HG03520 (cell line): Measurements from ENCODE around the gene OBSL1.

Source experiments
- ATAC-seq: cut with Tn5 transposase; IDR thresholded peaks from one replicate; pipeline ENCODE4 v1.9.1; 2021; ENCODE audit warnings: mild to moderate bottlenecking, moderate library complexity; ENCODE audit not compliant: unreplicated experiment

Gene OBSL1

GRCh38 chr2:219571311-219572236 lies at the start of gene OBSL1:
OBSL1 (minus strand) TSS chr2:219571539; CDS start chr2:219571232, 307 bp downstream.
- ATAC-seq = no peak

GRCh38 chr2:219620546-219620945 lies 49.2 kb upstream of the OBSL1 start:
- no peak for ATAC-seq

- no peak for ATAC-seq
Measured at GRCh38 chr2:219619235-219619634, 47.9 kb upstream of the OBSL1 start.

GRCh38 chr2:219618733-219619122 lies 47.4 kb upstream of the OBSL1 start:
- no peak for ATAC-seq

GRCh38 chr2:219616550-219616949 lies 45.2 kb upstream of the OBSL1 start:
- no peak for ATAC-seq

GRCh38 chr2:219615894-219616293 lies 44.6 kb upstream of the OBSL1 start:
- ATAC-seq = no peak

GRCh38 chr2:219615036-219615435 lies 43.7 kb upstream of the OBSL1 start:
- no peak for ATAC-seq

GRCh38 chr2:219614076-219614860 lies 42.9 kb upstream of the OBSL1 start:
- no peak for ATAC-seq

- no peak for ATAC-seq
Measured at GRCh38 chr2:219613461-219614070, 42.2 kb upstream of the OBSL1 start.

GRCh38 chr2:219612577-219613286 lies 41.4 kb upstream of the OBSL1 start:
- no peak for ATAC-seq

- no peak for ATAC-seq
Measured at GRCh38 chr2:219611866-219612576, 40.7 kb upstream of the OBSL1 start.

GRCh38 chr2:219611306-219611705 lies 40.0 kb upstream of the OBSL1 start:
- no peak for ATAC-seq

GRCh38 chr2:219609149-219609750 lies 37.9 kb upstream of the OBSL1 start:
- ATAC-seq = no peak

- no peak for ATAC-seq
Measured at GRCh38 chr2:219608399-219608964, 37.1 kb upstream of the OBSL1 start.

GRCh38 chr2:219607931-219608330 lies 36.6 kb upstream of the OBSL1 start:
- ATAC-seq = no peak

- no peak for ATAC-seq
Measured at GRCh38 chr2:219605607-219605954, 34.2 kb upstream of the OBSL1 start.

- no peak for ATAC-seq
Measured at GRCh38 chr2:219603771-219604170, 32.4 kb upstream of the OBSL1 start.

GRCh38 chr2:219598308-219599078 lies 27.2 kb upstream of the OBSL1 start:
- ATAC-seq = no peak
